NCI-H1694 (cell line): ENCODE results near the gene BAZ1B.
"Not testable (repeated sequence)": the region's sequence is repeated elsewhere in the genome, so short reads cannot be mapped to it uniquely, and the experiment has no call there.

Source experiments
- DNase-seq: peaks from one replicate; lab custom pipeline; 2025; lab: John Stamatoyannopoulos, UW

Gene BAZ1B

DNA sequence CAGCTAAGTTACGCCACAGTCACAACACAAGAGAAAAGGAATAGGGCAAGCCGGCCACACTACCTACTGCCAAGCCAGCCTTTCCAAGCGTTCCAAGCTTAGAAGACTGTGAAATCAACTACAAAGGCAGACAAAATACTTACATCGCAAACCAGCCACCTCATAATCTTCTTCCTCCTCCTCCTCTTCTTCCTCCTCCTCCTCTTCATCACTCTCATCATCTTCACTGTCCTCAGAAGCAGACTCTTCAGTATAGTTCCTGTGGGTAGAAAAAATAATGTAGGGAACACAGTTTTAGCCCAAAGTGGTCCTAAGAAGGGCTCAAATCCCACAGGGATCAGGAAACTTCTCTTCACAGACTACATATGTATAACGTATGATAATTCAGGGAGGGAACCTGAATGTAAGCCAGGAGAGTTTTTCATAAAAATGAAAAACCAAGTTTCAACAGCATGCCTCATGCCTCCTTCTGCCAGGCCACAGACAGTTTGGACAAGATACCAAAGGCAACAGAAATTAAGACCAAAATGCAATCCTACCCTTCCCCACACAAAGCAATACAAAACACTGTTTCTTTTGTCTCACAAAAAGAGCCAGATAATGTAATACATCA lies 74.9 kb downstream of the BAZ1B start:
- no peak for DNase-seq

GRCh38 chr7:73446682-73447081 lies 75.4 kb downstream of the BAZ1B start:
- DNase-seq: peak; percentile 45

DNA sequence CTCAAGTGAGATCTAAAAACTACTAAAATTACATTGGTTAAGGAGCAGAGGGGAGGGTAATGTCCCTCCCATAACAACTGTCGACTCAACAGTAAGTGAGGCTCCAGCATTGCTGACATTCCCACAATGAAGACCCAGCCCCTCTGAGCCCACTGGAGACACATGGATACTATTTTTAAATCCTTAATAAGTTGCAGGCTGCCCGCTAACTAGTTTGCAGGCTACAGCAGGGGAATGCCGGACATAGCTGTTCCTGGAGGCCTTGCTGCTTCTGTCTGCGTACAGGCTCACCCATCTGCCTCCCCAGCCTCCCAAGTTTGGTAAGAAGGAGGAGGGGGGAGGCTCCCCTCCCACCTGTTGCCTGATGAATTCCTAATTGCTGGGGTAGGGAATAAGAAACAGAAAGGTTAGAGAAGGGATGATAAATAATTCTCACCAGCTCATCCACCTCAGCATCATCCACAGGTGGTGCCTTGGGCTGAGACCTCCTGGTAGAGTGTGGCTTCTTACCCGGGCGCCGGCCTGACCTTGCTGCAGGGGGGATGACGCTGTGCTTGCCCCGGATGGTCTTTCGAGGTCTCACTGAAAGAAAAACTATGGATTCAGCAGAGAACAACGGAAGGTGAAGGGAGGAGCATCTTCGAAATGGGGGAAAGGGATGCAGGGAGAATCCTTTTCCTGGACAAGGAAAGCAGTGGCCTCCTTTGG lies 78.4 kb downstream of the BAZ1B start:
- no peak for DNase-seq

DNA sequence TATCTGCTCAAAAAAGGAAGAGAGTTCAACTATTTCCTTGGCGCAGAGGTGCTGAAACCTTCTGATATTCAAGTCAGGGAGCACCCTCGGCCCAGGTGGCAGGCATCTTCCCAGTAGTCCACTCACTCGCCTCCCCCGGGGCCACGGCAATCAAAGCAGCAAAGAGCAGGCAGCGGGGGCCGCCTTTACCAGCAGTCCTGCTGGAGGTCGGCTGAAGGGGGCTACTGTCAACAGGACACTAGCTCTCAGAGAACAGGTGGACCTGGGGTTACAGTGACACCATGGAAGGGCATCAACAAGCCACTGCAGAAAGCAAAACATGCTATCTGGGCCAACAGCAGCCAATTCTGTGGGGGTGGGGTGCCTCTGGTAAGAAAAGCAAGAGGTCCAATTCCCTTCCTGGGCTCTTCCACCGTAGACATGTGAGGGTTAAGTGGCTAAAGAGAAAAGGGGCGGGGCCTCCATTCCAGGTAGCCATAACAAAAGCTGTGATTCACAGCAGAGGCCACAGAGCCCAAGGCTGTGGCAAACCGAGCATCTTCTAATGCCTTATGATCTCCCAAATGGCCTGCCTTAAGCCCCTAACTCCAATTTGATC lies 79.1 kb downstream of the BAZ1B start:
- no peak for DNase-seq

DNA sequence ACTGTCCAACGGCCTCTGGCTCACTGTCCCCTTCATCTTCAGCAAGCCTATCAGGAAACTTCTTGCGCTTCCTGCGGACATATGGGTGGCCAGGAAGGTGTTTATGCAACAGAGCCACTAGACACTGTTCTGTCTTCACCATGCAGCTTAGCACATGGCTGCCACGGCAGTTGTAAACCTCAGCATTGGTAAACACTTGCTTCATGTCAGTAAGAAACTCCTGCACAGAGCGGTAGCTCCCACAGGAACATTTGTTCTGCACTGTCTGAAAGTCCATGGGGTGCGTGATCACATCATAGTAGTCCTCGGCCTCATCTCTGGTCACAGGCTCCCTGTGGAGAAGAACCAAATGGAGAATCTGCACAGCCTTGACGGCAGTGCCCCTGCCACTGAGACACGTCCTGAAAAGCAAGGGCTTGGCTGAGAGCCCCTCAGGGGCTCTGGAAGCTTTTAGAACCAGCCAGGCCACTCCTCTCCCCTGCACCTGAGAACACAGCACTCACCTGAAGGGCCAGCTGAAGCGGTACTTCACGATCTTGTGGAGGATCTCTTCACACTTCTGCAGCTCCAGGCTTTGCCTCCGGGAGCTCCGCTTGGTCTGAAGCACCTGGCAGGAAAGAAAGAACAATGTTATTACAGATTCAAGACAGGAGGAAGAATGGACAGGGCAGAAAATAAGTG lies 79.7 kb downstream of the BAZ1B start:
- no peak for DNase-seq

GRCh38 chr7:73439410-73439704 lies 82.7 kb downstream of the BAZ1B start:
- DNase-seq: no peak

DNA sequence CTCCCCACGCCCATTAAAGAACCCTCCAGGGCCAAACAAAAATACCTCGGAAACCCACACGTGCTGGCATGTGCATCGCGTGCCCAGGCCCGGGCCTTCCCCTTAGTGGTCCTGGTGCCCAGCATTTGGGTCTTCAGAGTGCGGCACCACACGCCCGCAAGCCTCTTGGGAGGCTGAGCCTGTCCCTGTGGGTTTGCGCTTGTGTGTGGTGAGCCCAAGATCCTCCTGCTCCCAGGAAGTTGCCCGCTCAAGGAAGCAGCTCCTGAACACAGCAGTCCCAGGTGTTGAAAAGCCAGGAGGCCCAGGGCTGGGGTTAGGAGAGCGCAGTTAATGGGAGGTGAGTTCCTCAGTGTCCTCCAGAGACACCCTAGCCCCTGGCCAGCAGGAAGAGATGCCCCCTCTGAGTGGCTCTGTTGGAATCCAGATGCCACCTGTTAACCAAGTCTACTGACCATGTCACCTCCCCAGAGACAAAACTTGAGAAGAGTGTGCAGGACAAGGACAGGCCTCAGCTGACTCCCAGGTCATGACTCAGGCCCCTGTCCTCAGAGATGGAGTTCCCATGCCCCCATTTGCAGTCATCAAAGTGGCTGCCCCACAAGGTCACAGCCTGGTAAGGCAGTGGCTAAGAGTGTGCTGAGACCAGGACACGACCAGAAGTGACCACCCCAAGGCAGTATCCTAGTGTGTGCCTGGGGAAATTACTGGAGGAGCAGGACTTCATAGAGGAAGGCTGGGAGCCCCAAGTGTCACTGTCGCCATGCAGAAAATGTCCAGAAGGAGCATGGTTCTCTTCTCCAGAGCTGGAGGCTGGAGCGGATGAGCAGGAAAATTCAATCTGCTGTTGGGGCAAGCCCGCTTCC lies 83.3 kb downstream of the BAZ1B start:
- DNase-seq: no peak

DNA sequence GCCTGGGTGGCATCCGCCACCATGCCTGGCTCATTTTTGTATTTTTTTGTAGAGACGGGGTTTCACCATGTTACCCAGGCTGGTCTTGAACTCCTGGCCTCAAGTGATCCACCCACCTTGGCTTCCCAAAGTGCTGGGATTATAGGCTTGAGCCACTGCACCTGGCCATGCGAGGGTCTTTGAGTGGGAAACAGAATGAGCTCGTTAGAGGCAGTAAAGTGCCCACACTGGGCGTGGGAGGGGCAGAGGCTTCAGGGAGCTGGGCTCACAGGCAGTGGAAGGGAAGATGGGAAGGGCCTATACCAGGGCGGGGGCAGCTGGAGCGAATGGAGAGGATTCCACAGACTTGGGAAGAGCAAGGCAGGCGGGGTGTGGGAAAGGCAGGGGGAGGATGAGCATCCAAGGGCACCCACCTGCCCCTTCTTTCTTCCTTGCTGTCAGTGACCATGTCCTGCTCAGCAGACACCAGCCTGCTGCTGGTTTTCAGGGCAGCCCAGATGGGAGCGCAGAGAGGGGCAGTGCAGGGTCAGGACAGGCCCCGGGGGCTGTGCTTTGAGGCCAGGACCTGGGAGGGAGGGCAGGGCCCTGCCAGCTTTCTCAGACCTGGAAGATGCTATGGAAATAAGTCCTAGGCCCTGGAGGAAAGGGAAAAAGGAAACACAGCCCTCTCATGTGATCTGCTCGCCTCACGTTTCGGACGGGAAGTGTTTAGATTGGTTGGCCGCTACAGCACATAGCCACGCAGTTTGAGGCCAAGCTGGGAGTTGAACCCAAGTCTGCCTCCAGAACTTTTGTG lies 84.3 kb downstream of the BAZ1B start:
- no peak for DNase-seq

DNA sequence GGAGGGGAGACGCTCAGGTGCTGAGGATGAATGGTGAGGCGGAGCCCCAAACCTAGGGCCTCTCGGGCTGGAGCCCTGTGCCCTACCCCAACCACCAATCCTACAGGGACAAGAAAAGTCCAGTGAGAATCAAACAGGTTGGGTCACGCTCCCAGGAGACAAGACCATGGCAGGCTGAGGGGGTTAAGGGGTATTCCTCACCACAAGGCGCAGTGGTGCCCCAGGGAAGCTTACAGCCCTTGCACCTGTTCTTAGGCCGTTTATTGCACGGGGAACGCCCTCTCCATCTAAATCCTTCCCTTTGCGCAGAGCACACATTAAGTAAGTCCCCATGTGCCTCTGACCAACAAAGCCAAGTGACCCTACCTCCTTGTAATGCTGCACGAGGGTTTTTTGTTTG lies 85.0 kb downstream of the BAZ1B start:
- DNase-seq: no peak

DNA sequence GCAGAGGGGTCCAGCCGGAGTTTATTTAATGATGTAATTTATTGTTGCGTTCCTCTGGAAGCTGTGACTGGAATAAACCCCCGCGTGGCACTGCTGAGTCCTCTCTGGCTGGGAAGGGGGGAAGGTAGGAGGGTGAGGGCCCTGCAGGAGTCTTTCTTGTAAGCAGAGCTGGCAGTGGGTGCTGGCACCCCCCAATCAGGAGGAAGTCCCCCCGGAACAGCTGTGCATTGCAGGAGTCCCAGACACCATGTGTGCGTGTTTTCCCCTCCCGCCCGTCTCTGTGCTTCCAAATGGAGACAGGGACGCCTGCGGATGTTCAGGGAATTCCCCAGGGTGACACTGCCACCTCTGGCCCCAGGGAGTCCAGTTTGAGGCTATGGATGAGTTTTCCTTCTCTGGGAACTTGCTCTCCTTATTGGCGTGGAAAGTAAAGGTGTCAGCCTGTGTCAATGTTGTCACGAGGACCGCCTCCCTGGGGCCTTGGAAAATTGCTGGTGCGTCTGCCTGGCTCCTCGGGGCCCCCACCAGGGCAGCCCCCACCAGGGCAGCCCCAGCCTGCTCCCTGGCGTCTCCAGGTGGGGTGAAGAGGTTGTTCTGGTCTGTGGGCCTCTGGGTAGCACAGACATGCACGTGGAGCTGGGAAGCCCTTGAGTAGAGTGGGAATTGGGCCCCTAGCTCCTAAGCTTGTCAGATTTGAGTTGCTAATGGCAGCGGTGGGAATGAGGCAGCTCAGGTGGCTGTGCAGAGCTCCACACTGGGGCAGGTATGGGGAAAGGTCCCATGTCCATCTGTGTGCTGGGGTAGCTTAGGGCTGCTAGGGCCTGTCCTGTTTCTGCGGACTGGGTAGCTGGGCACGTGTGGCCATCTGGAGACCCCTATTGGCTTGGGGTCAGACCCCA lies 85.8 kb downstream of the BAZ1B start:
- no peak for DNase-seq

- no peak for DNase-seq
These were observed 86.6 kb downstream of the BAZ1B start for GRCh38 chr7:73435471-73436009.

DNA sequence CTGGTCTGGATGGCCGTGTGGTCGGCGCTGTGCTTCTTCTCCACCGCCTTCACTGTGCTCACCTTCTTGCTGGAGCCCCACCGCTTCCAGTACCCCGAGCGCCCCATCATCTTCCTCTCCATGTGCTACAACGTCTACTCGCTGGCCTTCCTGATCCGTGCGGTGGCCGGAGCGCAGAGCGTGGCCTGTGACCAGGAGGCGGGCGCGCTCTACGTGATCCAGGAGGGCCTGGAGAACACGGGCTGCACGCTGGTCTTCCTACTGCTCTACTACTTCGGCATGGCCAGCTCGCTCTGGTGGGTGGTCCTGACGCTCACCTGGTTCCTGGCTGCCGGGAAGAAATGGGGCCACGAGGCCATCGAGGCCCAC lies 87.4 kb downstream of the BAZ1B start:
- DNase-seq: no peak

- DNase-seq: no peak
These were observed 88.0 kb downstream of the BAZ1B start for GRCh38 chr7:73433924-73434700.

DNA sequence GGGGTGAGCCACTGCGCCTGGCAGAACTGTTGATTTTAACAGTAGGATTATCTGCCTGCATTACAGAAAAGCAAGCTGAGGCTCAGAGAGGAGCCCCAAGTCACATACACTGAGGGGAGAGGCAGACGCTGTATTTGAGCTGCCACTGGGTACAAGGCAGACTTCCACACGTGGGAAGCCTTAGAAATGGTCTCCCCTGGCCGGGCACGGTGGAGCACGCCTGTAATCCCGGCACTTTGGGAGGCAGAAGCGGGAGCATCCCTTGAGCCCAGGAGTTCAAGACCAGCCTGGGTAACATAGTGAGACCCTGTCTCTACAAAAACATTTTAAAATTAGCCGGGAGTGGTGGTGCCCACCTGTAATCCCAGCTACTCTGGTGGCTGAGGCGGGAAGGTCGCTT lies 89.4 kb downstream of the BAZ1B start:
- DNase-seq: no peak

DNA sequence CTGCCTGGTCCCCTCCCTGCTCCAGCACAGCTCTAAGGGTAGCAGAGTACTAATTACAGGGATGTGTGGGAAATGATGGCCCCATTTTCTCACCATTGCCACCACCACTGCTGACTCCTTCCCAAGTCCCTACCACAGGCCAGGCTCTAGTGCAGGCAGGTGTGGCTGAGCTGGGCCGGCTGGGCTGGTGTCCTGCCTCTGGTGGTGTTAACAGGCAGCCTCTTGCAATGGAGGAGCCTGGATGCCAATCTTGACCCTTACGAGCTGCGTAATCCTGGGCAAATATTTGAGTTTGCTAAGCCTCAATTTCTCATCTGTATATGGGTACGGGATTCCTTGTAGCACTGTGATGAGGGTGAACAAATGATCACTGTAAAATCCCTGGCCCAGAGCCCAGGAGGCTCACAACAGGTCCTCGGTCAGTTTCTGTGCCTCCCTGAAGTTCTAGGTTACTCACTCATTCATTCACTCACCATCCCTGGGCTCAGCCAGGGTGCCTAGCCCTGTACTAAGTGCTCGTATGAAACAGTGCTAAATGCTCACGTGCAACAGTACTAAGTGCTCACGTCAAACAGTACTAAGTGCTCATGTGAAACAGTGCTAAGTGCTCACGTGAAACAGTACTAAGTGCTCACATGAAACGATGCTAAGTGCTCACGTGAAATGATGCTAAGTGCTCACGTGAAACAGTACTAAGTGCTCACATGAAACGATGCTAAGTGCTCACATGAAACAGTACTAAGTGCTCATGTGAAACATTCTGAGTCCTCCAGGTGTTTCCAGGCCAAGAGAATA lies 90.9 kb downstream of the BAZ1B start:
- DNase-seq: no peak

DNA sequence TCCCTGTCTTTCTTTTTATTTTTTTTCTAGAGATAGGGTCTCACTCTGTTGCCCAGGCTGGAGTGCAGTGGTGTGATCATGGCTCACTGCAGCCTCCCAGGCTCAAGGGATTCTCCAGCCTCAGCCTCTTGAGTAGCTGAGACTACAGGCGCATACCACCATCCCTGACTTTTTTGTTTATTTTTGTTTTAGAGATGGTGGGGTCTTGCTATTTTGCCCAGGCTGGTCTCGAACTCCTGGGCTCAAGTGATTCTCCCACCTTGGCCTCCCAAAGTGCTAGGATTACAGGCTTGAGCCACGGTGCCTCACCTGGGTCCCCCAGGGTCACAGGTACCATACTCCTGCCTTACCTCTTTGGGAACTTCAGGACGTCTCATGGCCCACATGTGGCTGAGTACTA lies 91.6 kb downstream of the BAZ1B start:
- not testable (repeated sequence) for DNase-seq

DNA sequence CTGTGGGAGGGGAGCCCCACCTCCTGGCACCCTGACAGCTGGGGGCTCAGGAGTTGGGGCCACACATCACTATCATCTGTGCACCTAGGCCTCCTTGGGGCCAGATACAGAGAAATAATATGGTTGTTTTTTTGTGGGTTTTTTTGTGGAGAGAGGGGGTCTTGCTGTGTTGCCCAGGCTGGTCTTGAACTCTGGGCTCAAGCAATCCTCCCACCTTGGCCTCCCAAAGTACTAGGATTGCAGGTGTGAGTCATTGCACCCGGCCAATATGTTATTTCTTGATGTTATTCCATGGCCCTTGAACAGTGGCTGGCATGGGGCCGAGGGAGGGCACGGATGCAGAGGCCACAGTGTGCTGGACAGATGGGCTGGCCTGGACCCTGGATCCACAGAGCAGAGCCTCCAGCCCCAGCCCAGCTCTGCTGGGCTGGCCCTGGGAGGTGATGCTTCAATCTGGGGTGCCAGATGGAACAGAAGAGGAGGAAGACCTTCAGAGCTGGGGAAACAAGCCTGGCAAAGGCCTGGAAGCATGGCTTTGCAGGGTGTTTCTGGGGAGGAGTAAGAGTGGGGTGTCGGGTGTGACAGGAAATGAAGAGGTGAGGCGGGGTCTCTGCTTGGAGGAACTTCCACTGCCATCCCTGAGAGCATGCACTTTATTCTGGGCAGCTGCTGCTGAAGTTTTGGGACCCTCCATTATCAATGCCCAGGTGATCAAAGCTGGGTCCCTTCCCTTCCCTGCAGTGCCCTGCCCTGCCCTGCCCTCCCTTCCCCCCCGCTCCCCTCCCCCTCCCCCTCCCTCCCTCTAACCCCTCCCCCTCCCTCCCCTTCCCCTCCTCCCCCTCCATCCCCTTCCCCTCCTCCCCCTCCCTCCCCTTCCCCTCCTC lies 92.2 kb downstream of the BAZ1B start:
- DNase-seq: no peak

DNA sequence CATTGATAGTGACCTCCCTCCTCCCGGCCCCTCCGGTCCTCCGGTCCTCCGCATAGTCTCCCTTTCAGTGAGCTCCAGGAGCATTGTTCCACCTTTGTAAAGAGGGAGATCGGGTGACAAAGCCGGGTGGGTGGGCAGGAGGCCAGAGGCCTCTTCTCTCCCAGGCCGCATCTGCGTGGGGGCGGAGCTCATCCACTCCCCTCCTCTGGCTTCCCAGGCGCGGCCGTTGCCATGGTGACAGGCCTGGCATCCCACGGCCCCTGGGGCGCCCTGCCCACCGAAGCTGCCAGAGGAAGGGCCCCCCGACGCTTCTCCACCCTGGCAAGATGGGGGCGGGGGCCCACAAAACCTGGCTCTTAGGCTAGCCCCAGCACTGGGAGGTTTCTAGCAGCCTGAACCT lies 92.9 kb downstream of the BAZ1B start:
- no peak for DNase-seq
